Omental fat pad (tissue), 4 donors: ENCODE results near the gene TTC19. TPM values are rescaled to one million over a fixed set of nuclear protein-coding genes. Genes with fewer than 3 reads are reported as not detected.
"Not testable (repeated sequence)": the region's sequence is repeated elsewhere in the genome, so short reads cannot be mapped to it uniquely, and the experiment has no call there.

Source experiments
- ATAC-seq: fragments of 150-250 bp; one replicate; pipeline ENCODE4 v1.9.1; 2016; ENCODE audit warnings: mild to moderate bottlenecking, moderate library complexity; ENCODE audit not compliant: low FRiP score
- DNase-seq: peaks from one replicate; pipeline ENCODE4 v3.0.0-alpha.2; 2019; ENCODE audit warnings: low spot score
- CTCF ChIP-seq, 3 donors: fragments of 450-650 bp; IDR thresholded peaks; one replicate each; pipeline ENCODE4 v1.5.1; 2016 to 2017; ENCODE audit warnings: antibody characterized with exemption in 3 of 3, mild to moderate bottlenecking in 3 of 3, moderate library complexity in 2 of 3
- total RNA-seq, 4 donors: library from RNA; depleted of rRNA; stranded (reverse); fragments of >200 nt; gene quantifications; one replicate each; pipeline ENCODE4 v1.1.0, GENCODE V29; 2016

The TTC19 gene
- total RNA-seq, 4 donors from 2014 or later: 42.4 to 72.7 (median 56.8) TPM

GRCh38 chr17:15971882-15972281 is 27.7 kb upstream of the TTC19 start:
- no peak for ATAC-seq
- no peak for TF ChIP-seq CTCF (IDR thresholded peaks at IDR 0.05)
- DNase-seq: no peak

DNA sequence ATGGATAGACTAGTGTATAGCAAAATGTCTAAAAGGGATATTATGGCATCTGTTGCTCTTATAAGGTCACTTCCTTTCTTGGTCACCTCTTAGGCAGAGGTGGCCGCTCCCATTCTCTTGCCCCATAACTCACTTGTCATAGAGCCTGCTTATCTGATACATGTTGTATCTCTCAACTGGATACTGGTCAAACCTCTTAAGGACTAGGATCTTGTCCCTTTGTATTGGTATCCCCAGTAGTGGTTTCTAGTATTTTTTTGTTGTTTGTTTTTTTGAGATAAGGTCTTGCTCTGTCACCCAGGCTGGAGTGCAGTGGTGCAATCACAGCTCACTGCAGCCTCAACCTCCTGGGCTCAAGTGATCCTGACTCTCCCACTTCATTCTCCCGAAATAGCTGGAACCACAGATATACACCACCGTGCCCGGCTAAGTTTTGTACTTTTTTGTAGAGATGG is 27.1 kb upstream of the TTC19 start:
- DNase-seq: no peak
- no peak for ATAC-seq

DNA sequence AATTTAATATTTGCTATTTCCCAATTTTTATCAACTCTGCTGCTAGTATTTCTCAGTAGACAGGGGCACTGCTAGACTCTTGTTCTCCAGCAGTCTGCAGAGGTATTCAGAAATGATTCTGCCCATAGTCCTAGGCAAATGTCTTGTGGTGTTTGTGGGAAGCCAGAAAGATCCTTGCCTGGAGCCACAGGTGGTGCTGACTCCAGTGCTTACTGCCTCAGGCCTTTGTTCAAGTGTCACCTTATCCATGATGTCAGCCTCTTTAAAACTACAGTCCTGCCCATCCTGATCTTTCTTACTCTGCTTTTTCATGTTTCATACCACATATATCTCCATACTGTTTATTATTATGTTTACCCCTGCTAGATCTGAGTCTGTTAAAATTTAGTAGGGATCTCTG is 26.6 kb upstream of the TTC19 start:
- DNase-seq: no peak
- no peak for TF ChIP-seq CTCF (IDR thresholded peaks at IDR 0.05)
- ATAC-seq: no peak

More for the DNA sequence above, 27.1 kb upstream of the TTC19 start:
- no peak for TF ChIP-seq CTCF (IDR thresholded peaks at IDR 0.05)

- no peak for TF ChIP-seq CTCF (IDR thresholded peaks at IDR 0.05)
- ATAC-seq (no peak), DNase-seq (no peak)
Measured at GRCh38 chr17:15973834-15974233, 25.8 kb upstream of the TTC19 start.

DNA sequence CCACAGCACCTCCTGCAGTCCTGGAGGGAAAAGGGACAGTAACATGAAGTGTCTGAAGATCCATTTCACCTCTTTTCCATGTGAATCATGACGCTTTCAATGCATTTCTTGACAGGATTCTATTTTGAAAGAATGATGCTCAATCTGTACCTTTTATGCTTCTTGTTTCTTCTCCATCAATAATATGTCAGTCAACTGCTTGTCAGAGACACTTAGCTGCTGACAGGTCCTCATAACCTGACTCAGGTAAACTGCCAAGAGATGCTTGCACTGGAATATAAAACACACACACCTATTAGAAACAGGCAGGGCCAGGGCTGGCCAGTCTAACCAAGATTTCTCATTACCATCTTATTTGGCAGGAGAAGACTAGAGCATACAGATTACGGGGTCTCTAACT is 21.7 kb upstream of the TTC19 start:
- no peak for DNase-seq
- no peak for TF ChIP-seq CTCF (IDR thresholded peaks at IDR 0.05)
- no peak for ATAC-seq

- ATAC-seq (no peak), DNase-seq (no peak)
- TF ChIP-seq CTCF (IDR thresholded peaks at IDR 0.05): no peak
Measured at GRCh38 chr17:15978606-15979005, 21.0 kb upstream of the TTC19 start.

DNA sequence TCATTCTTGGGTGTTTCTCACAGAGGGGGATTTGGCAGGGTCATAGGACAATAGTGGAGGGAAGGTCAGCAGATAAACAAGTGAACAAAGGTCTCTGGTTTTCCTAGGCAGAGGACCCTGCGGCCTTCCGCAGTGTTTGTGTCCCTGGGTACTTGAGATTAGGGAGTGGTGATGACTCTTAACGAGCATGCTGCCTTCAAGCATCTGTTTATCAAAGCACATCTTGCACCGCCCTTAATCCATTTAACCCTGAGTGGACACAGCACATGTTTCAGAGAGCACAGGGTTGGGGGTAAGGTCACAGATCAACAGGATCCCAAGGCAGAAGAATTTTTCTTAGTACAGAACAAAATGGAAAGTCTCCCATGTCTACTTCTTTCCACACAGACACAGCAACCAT is 20.6 kb upstream of the TTC19 start:
- not testable (repeated sequence) for DNase-seq, ATAC-seq

- no peak for DNase-seq
- TF ChIP-seq CTCF (IDR thresholded peaks at IDR 0.05): no peak
- no peak for ATAC-seq
Measured at GRCh38 chr17:15981208-15981607, 18.4 kb upstream of the TTC19 start.
